Testis (tissue), 3 donors: Measurements from ENCODE around the gene ADCY9. TPM values are rescaled to one million over a fixed set of nuclear protein-coding genes. Genes with fewer than 3 reads are reported as not detected.

Experiments used
- DNase-seq: peaks from one replicate; pipeline ENCODE4 v3.0.0-alpha.2; 2019
- H3K27ac ChIP-seq, 2 donors: fragments of 200-600 bp; sonication (generic); one replicate each; pipeline ENCODE4 v1.5.1; 2019
- H3K27me3 ChIP-seq: fragments of 200-600 bp; sonication (generic); one replicate; pipeline ENCODE4 v1.5.1; 2019
- H3K36me3 ChIP-seq: fragments of 200-600 bp; sonication (generic); one replicate; pipeline ENCODE4 v1.5.1; 2017; ENCODE audit warnings: low read depth; ENCODE audit errors: missing control alignments
- H3K4me1 ChIP-seq: fragments of 200-600 bp; sonication (generic); one replicate; pipeline ENCODE4 v1.5.1; 2019
- H3K4me3 ChIP-seq, 2 donors: fragments of 200-600 bp; sonication (generic); one replicate each; pipeline ENCODE4 v1.5.1; 2017 to 2019
- H3K9me3 ChIP-seq: fragments of 200-600 bp; sonication (generic); one replicate; pipeline ENCODE4 v1.5.1; 2017
- CTCF ChIP-seq, 3 experiments: fragments of 450-650 bp in 2 of 3; fragments of 200-600 bp in 1 of 3; sonication (generic) in 1 of 3; IDR thresholded peaks; one replicate each; pipeline ENCODE4 v1.5.1; 2016 to 2019; ENCODE audit warnings: antibody characterized with exemption in 3 of 3, mild to moderate bottlenecking in 2 of 3, moderate library complexity in 1 of 3
- POLR2A ChIP-seq: fragments of 450-650 bp; IDR thresholded peaks from one replicate; pipeline ENCODE4 v1.6.1; 2017; ENCODE audit warnings: antibody characterized with exemption, mild to moderate bottlenecking, moderate library complexity
- WGBS, 2 donors: methylation state at CpG; one replicate each; pipeline ENCODE4 v1.1.5; 2018; 5-methylcytosine and 5-hydroxymethylcytosine counted together
- intact Hi-C: fragments of 100-400 bp; cut with DNase I; formaldehyde crosslinking; loops from one replicate; pipeline ENCODE4 v1.15.1; 2023; ENCODE audit warnings: low total_unique reads
- polyA plus RNA-seq: library from polyadenylated mRNA; stranded (reverse); fragments of 350-450 nt; fragmentation: Illumina TruSeq; extraction: RNeasy Lipid Tissue Mini Kit (QIAGEN cat#74804); gene quantifications from one replicate; pipeline ENCODE4 v1.2.3, GENCODE V29; 2014; ENCODE audit warnings: low read depth, low replicate concordance; ENCODE audit not compliant: insufficient read depth
- total RNA-seq, 2 donors: library from RNA; depleted of rRNA; stranded (reverse); fragments of >200 nt; gene quantifications; one replicate each; pipeline ENCODE4 v1.2.3, GENCODE V29; 2016

ADCY9 gene
- total and polyA plus RNA-seq, 3 donors from 2014 or later = 19.0 to 77.2 (median 52.8) TPM

- no peak for TF ChIP-seq POLR2A
- no peak for TF ChIP-seq CTCF (IDR thresholded peaks at IDR 0.05)
- intact Hi-C loops = loop anchor here (10.0 kb wide), 1 partner anchor 266 kb away; no protein-coding TSS in a partner anchor
- Histone ChIP-seq H3K27me3 (no peaks in the 10 kb centered on the region), H3K4me3 (no peak overlapping the region), H3K36me3 (no peaks in the 10 kb centered on the region), H3K4me1 (peaks cover 4% of the 10 kb centered on the region), H3K27ac (no peak overlapping the region), H3K9me3 (no peaks in the 10 kb centered on the region)
- WGBS, 2 donors = 85 to 94% methylated on average over 10 of the region's 10 CpGs
- no peak for DNase-seq
Observed at GRCh38 chr16:3988824-3989223, 127.4 kb downstream of the ADCY9 start.

GRCh38 chr16:3988011-3988410, 128.2 kb downstream of the ADCY9 start:
- TF ChIP-seq CTCF (IDR thresholded peaks at IDR 0.05) (no peak), POLR2A (no peak)
- peaks cover 9% of the 10 kb centered on the region for H3K4me1 ChIP-seq
- H3K36me3 ChIP-seq = no peaks in the 10 kb centered on the region
- intact Hi-C loops = loop anchor here (10.0 kb wide), 1 partner anchor 267 kb away; no protein-coding TSS in a partner anchor
- no peaks in the 10 kb centered on the region for H3K27me3 ChIP-seq
- no peak overlapping the region for H3K27ac ChIP-seq
- no peak for DNase-seq
- no peak overlapping the region for H3K4me3 ChIP-seq
- WGBS, 2 donors = 91% methylated on average over 9 of the region's 9 CpGs
- H3K9me3 ChIP-seq = no peaks in the 10 kb centered on the region

- intact Hi-C loops = loop anchor here (10.0 kb wide), 1 partner anchor 268 kb away; no protein-coding TSS in a partner anchor
- no peak overlapping the region for H3K4me3 ChIP-seq
- no peaks in the 10 kb centered on the region for H3K27me3 ChIP-seq
- no peak overlapping the region for H3K27ac ChIP-seq
- 89 to 92% methylated on average over 13 of the region's 13 CpGs for WGBS, 2 donors
- no peak for DNase-seq
- H3K4me1 ChIP-seq = peaks cover 9% of the 10 kb centered on the region
- H3K9me3 ChIP-seq = no peaks in the 10 kb centered on the region
- TF ChIP-seq POLR2A (no peak), CTCF (IDR thresholded peaks at IDR 0.05) (no peak)
- H3K36me3 ChIP-seq = no peaks in the 10 kb centered on the region
Observed at GRCh38 chr16:3987231-3987630, 129.0 kb downstream of the ADCY9 start.

GRCh38 chr16:3986235-3986544, 130.1 kb downstream of the ADCY9 start:
- H3K9me3 ChIP-seq = no peaks in the 10 kb centered on the region
- no peaks in the 10 kb centered on the region for H3K36me3 ChIP-seq
- H3K4me3 ChIP-seq = no peak overlapping the region
- TF ChIP-seq CTCF (IDR thresholded peaks at IDR 0.05) = no peak
- H3K4me1 ChIP-seq = peaks cover 9% of the 10 kb centered on the region
- intact Hi-C loops = loop anchor here (10.0 kb wide), 1 partner anchor 269 kb away; no protein-coding TSS in a partner anchor
- H3K27me3 ChIP-seq = no peaks in the 10 kb centered on the region
- WGBS, 2 donors = 46 to 86% methylated on average over 13 of the region's 13 CpGs
- DNase-seq = peak; percentile 76
- H3K27ac ChIP-seq = no peak overlapping the region
